Inferior parietal cortex (tissue), 1 donor: ENCODE measurements around the gene MADCAM1.

ENCODE experiments used
- DNase-seq: peaks from one replicate; pipeline ENCODE4 v3.0.0-alpha.2; 2016; ENCODE audit errors: extremely low spot score

MADCAM1 gene

GRCh38 chr19:508204-509150, 12.2 kb downstream of the MADCAM1 start:
- no peak for DNase-seq

- DNase-seq, result peak; percentile 74
Observed at GRCh38 chr19:510606-511100, 14.4 kb downstream of the MADCAM1 start.

- no peak for DNase-seq
Observed at GRCh38 chr19:511101-511851, 15.0 kb downstream of the MADCAM1 start.

- DNase-seq, result no peak
Observed at GRCh38 chr19:512547-513365, 16.5 kb downstream of the MADCAM1 start.

- DNase-seq, result no peak
Observed at GRCh38 chr19:513368-514165, 17.3 kb downstream of the MADCAM1 start.

- no peak for DNase-seq
Observed at GRCh38 chr19:514166-514663, 17.9 kb downstream of the MADCAM1 start.

GRCh38 chr19:517721-518597, 21.7 kb downstream of the MADCAM1 start:
- no peak for DNase-seq

- no peak for DNase-seq
Observed at GRCh38 chr19:518598-519231, 22.4 kb downstream of the MADCAM1 start.

GRCh38 chr19:519449-519865, 23.2 kb downstream of the MADCAM1 start:
- DNase-seq, result no peak

- no peak for DNase-seq
Observed at GRCh38 chr19:522726-523125, 26.4 kb downstream of the MADCAM1 start.

- no peak for DNase-seq
Observed at GRCh38 chr19:524062-524674, 27.9 kb downstream of the MADCAM1 start.

GRCh38 chr19:525029-525428, 28.7 kb downstream of the MADCAM1 start:
- no peak for DNase-seq

GRCh38 chr19:525857-526419, 29.7 kb downstream of the MADCAM1 start:
- no peak for DNase-seq

GRCh38 chr19:530134-531008, 34.1 kb downstream of the MADCAM1 start:
- no peak for DNase-seq

- DNase-seq, result peak; percentile 67
Observed at GRCh38 chr19:531009-531752, 34.9 kb downstream of the MADCAM1 start.

GRCh38 chr19:531753-532560, 35.7 kb downstream of the MADCAM1 start, which contains the start of gene CDC34:
Gene CDC34 (plus strand): TSS chr19:531760. CDS start chr19:531932, 172 bp downstream.
- no peak for DNase-seq
